ENCODE measurements around the gene ETHE1. TPM values are rescaled to one million over a fixed set of nuclear protein-coding genes. Genes with fewer than 3 reads are reported as not detected.

ETHE1 gene
- total RNA-seq, 1 experiment from 2014 or later = 28.3 TPM

- no peak for DNase-seq (ENCODE audit: low read depth)
Observed at GRCh38 chr19:43464134-43464775, 62.7 kb downstream of the ETHE1 start.

GRCh38 chr19:43463381-43464133, 63.4 kb downstream of the ETHE1 start:
- DNase-seq (ENCODE audit: low read depth) = peak; percentile 87

- no peak for DNase-seq (ENCODE audit: low read depth)
Observed at GRCh38 chr19:43462785-43463380, 64.1 kb downstream of the ETHE1 start.

GRCh38 chr19:43462383-43462782, 64.6 kb downstream of the ETHE1 start:
- DNase-seq (ENCODE audit: low read depth) = no peak

GRCh38 chr19:43461303-43461702, 65.7 kb downstream of the ETHE1 start:
- DNase-seq (ENCODE audit: low read depth) = no peak

- DNase-seq (ENCODE audit: low read depth) = no peak
Observed at GRCh38 chr19:43460362-43461016, 66.5 kb downstream of the ETHE1 start.

- peak; percentile 50 for DNase-seq (ENCODE audit: low read depth)
Observed at GRCh38 chr19:43457809-43458208, 69.2 kb downstream of the ETHE1 start.

Other genes with a start within 250 kb of the ETHE1 start
- 1.4 and 3.3 TPM in 2 replicates for gene CD177, start 173.5 kb downstream of the ETHE1 start, total RNA-seq (2014; rRNA removed; shearing (Covaris generic))
- not detected in 2 replicates for gene TEX101, start 112.3 kb downstream of the ETHE1 start, total RNA-seq (2014; rRNA removed; shearing (Covaris generic))
- 0.27 and 0.34 TPM in 2 replicates for gene LYPD3, start 61.6 kb downstream of the ETHE1 start, total RNA-seq (2014; rRNA removed; shearing (Covaris generic))
- gene PHLDB3, start 22.5 kb downstream of the ETHE1 start, total RNA-seq (2014; rRNA removed; shearing (Covaris generic)) = 3.7 and 8.6 TPM in 2 replicates
- gene ZNF575, start 6.0 kb upstream of the ETHE1 start, total RNA-seq (2014; rRNA removed; shearing (Covaris generic)) = not detected in 2 replicates
- gene XRCC1, start 48.3 kb upstream of the ETHE1 start, total RNA-seq (2014; rRNA removed; shearing (Covaris generic)) = 54.1 and 57.1 TPM in 2 replicates
- 0.91 and 2.5 TPM in 2 replicates for gene PINLYP, start 48.6 kb upstream of the ETHE1 start, total RNA-seq (2014; rRNA removed; shearing (Covaris generic))
- gene IRGQ, start 68.9 kb upstream of the ETHE1 start, total RNA-seq (2014; rRNA removed; shearing (Covaris generic)) = 16.2 and 26.6 TPM in 2 replicates
- 15.5 and 16.3 TPM in 2 replicates for gene ZNF576, start 69.4 kb upstream of the ETHE1 start, total RNA-seq (2014; rRNA removed; shearing (Covaris generic))
- 0.05 and 0.30 TPM in 2 replicates for gene SRRM5, start 84.9 kb upstream of the ETHE1 start, total RNA-seq (2014; rRNA removed; shearing (Covaris generic))
- gene ZNF428, start 92.4 kb upstream of the ETHE1 start, total RNA-seq (2014; rRNA removed; shearing (Covaris generic)) = 36.2 and 45.0 TPM in 2 replicates
- gene CADM4, start 112.6 kb upstream of the ETHE1 start, total RNA-seq (2014; rRNA removed; shearing (Covaris generic)) = 1.5 and 4.0 TPM in 2 replicates
- 92.1 and 117 TPM in 2 replicates for gene PLAUR, start 143.0 kb upstream of the ETHE1 start, total RNA-seq (2014; rRNA removed; shearing (Covaris generic))
- gene IRGC, start 188.9 kb upstream of the ETHE1 start, total RNA-seq (2014; rRNA removed; shearing (Covaris generic)) = not detected in 2 replicates
- gene SMG9, start 227.8 kb upstream of the ETHE1 start, total RNA-seq (2014; rRNA removed; shearing (Covaris generic)) = 16.0 and 24.0 TPM in 2 replicates

All from M059J (cell line).